Measurements from ENCODE around the gene MPDZ. TPM values are rescaled to one million over a fixed set of nuclear protein-coding genes. Genes with fewer than 3 reads are reported as not detected.

MPDZ gene
- total RNA-seq, 1 experiment from 2014 or later, result 26.1 TPM

DNA sequence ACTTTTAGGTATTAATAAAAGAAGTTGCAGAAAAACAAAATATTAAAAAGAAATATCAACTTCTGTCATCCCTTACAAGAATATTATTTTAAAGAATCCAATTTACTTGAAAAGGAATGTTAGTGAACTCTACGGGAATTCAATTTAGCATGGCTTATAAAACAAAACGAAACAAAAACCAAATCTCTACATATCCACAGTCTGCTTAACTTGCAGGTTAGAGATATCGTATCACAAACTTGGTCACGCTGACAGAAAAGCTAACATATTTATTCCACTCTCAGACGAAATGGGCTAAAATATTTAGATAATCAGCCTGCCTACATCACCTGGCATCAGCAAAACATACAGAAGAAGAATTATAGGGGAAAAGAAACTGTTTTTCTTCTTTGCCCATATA, 92.7 kb downstream of the MPDZ start:
- DNase-seq (ENCODE audit: low read depth), result no peak

DNA sequence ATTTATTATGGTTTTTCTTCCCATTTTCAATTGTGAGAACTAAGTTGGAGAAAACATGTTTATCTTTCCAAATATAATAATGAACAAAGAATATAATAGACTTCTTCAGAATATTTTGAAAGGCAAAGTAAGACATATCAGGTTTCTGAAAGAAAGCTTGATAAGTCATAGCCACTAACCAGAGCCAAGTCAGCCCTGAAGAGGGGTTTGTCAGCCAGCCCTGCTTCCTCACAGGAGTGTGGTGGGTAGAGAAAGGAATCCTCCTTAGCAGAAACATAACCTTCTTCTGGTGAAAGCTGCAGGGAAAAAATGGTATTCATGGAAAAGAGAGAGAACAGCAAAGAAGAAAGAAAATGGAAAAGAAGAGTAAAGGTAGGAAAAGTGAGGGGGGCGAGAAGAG, 93.4 kb downstream of the MPDZ start:
- no peak for DNase-seq (ENCODE audit: low read depth)

DNA sequence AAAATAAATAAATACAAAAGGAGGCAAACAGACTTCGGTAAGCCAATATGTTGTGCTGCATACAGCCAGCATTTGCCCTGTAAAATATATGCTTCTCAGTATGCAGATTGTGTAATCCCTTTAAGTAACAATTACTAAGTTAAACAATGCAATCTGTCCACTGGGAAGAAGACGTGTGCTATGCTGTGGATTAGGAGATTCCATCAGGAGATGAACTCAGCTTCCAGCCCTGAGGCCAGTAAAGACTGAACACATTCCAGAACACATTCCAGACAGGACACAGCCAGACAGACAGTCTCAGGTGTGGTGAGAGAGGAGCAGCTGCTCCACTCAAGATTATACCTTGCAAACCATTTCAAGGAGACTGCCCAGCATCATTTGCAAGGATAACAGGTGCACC, 97.8 kb downstream of the MPDZ start:
- DNase-seq (ENCODE audit: low read depth), result no peak

DNA sequence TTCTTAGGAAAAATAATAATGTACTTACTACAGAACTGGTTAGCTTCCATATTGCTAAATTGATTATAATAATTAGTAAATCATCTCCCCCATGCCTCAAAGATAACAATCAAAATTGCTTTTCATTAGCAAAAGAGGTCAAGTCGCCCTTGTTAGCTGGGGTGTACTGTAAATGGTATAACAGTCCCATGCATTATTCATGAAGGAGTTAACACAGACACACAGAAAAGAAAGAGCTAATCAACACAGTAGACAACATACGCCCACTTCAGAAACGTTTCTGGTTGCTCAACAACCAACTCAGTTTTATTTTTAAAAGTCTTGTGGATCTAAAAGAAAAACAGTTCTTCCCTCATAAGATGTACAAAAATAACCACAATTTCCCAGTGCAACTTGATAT, 100.2 kb downstream of the MPDZ start:
- DNase-seq (ENCODE audit: low read depth), result no peak

DNA sequence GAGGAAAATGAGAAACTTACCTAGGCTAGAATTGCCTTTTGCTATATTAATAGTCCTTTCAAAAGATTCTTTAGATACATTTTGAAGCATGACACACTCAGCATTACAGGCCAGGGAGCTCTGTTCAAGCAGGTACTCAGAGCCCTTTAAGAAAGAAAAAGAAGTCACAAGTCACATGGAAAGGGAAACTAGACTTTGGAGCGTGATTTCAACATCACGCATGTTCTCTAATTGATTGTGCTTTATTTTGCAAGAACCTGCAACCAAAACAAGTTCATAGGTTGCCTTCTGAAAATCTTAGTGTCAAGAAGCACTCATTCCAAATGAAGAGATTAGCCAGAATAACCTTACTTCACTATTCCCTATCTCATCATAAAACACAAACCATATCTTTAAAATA, 103.8 kb downstream of the MPDZ start:
- DNase-seq (ENCODE audit: low read depth), result no peak

DNA sequence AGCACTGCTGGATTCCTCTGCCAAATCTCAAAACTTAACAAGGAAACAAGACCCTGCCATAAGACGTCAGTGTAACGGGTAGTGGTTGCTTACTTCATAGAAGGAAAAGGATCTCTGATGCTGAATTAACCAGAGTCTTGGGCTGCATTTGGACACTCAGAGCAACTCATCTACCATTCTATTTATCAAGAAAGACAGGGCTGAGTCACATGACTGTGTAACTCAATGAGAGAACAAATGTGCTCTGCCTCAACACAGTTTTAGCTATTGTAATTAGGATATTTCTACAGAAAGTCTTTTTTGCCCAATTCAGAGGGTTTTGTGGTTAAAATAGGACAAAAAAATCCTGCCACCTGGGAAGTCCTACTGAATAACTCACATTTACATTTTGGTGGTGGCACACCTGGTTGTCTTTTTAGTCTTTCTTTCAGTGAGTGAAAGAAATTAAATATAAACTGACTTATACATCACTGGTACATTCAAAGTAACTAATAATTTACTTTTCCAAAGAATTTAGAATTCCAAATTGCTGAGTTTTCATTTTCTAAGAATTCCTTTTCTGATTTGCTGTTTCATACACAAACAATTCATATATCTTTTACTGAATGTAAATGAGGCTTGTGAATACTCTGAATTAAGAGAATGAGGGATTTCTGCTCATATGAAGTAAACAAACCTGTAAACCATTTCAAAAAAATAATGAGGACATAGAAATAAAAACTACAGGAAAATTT, 104.4 kb downstream of the MPDZ start:
- DNase-seq (ENCODE audit: low read depth), result no peak

DNA sequence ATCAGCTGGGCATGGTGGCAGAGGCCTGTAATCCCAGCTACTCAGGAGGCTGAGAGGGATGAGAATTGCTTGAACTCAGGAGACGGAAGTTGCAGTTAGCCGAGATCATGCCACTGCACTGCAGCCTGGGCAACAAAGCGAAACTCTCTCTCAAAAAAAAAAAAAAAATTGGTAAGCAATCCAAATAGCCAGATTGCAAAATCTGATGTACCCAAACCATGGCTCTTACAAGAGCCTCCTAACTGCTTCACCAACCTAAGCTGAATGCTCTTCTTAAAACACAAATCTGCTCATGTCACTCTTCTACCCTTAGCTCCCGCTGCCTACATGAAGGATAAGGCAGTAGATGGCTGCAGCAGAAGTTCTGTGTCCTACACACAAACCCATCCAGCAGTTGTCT, 105.9 kb downstream of the MPDZ start:
- no peak for DNase-seq (ENCODE audit: low read depth)

DNA sequence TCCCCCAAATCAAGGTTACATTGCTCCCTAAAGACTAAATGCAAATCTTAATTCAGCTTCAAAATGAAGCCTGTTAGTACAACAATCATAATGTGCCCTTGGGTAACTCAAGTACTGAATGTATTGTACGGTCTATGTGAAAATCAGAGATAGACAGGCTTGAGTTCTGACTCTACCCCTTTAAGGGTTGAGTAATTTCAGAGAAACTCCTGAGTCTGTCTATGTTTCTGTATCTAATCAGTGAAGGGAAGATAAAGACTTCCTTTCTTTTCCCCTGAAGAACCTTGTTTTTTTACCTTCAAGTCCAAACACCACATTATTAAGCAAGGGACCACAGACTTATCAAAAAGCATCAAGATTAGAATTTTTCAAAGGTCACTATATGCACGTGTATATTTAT, 108.2 kb downstream of the MPDZ start:
- DNase-seq (ENCODE audit: low read depth), result no peak

DNA sequence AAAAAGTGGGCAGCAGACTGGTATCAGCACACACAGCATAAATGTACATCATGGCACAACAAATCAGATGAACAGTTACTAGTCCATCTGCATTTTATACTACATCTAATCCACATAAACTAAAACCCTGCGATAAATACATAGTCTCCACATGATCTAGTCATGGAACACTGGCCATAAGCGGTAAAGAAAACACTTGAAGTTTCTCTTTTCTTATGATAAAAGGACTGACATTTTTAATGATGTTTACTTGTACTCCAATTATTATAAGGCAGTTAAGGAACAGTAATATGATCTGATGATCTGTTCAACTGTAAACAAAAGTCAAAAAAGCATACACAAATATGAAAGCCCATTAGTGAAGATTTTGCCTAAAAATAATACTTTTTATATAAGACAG, 112.5 kb downstream of the MPDZ start:
- no peak for DNase-seq (ENCODE audit: low read depth)

DNA sequence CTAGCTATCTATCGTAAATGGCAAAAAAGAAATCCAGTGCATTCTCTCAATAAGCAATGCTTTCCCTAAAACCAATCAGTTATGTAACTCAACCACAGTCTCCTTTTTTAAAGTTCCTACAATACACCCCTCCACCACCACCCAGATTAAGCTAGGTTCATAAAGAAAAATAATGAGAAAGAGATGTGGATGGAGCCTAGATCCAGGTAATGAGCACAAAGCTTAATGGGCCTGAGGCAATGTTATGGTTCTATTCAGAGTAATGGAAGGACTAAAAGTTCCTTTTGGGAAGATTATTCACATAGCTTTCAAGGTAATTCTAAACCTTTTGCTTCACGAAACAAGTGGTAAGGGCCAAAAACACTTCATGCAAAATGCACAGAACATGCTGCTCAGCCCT, 113.5 kb downstream of the MPDZ start:
- DNase-seq (ENCODE audit: low read depth), result no peak

DNA sequence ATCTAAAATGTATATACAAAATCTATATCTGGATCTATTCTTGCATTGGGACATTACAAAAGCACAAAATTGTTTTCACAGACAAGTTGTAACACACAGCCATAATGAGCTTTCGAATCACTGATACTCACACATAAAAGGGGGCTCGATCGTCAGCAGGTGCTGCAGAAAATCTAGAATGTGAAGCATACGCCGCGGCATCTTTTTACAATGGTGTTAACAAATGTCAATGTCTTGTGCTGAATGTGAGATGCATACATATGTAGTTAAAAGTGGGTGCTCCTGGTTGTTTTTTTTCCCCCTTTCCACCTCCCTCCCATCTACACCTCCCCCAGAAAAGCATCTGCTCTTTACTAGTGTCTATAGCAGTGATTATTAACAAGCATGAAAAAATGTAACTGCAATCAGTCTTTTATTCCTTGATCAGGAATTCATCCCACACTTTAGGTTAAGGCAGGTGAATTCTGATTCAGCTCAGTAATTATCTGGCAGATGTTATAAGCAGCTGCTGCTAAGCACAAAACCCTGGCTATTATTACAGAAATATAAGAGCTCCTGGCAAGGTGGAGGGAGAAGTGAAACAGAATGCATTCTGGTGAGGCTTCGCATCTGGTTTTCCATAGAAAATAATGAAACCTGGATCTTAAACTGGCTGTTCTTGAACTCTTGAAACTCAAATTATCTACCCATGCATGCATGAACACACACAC, 114.1 kb downstream of the MPDZ start:
- no peak for DNase-seq (ENCODE audit: low read depth)

DNA sequence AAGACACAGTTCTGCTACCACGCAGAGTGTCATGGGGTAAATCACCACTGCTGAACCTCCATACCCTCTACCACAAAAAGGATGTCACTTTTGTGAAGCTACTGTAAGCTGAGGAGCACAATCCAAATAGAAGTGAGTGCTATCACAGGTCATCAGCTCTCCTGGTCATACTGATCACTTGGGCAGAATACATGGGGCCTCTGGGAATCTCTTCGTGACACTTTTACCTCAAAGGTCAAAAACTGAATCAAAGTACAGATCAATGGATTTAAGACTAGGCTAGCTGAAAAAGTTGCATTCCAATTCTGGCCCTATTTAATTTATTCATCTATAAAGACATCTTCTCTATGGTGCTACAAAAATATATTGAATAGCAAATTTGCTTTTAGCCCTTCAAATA, 115.5 kb downstream of the MPDZ start:
- no peak for DNase-seq (ENCODE audit: low read depth)

DNA sequence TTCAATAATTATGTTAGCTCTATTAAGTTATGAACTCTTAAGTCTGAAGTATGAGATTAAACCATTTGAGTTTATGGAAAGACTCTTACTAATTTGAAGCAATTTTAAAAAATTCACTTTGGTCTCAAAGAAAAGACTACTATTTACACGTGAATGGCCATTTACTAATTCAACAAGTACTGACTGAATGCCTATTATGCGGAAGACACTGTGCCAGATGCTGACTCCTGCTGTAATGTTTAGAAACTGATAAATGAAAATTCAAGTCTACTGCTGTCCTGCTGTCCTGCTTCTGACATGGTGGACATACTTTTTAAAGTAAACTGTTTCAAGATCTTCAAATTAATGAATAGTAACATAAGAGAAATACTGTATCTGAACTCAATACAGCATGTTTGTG, 116.2 kb downstream of the MPDZ start:
- no peak for DNase-seq (ENCODE audit: low read depth)

DNA sequence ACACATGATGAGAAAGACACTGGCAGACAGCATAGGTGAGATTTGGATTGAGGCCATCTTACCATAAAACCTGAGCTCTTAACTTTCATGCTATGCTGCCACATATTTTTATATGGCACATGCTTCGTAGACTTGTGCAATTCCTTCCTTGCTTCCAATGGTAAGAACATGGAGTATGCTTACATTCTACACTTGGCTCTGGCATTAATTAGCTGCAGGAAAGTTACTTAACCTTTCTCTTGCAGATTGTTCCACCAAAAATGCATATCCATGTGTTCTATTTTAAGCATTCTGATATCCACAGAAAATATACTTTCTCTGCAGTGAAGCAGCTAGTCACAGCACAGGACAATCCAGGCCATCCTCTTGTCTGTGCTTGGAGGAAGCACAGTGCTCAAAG, 119.4 kb downstream of the MPDZ start:
- no peak for DNase-seq (ENCODE audit: low read depth)

DNA sequence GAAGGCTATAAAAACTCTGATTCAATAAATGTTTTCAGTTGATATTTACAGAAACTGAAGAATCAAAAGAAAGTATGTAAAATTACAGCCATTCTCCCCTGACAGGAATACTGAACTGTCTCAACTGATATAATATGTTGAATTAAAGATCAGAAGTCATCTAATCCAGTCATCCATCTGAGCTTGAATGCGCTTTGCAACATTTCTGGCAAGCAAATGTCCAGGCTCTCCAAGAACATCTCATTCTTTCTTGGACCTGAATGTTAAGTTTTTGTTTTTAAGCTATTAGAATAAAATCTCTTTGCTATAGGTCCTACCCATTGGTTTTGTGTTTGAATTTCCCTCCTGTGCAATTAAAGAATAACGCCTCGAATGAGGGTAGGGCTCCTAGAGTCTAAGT, 120.5 kb downstream of the MPDZ start:
- DNase-seq (ENCODE audit: low read depth), result no peak

DNA sequence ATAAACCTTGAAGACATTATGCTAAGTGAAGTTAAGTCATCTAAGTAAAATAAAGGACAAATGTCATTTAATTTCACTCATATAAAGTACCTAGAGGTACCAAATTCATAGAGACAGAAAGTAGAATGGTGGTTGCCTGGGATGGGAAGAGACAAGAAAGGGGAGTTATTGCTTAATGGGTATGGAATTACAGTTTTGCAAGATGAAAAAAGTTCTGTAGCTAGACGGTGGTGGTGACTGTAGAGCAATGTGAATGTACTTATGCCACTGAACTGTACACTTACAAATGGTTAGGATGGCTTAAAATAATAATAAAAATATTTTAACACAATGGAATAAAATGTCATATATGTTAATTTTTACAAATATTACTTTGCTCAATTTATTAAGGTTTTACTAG, 128.0 kb downstream of the MPDZ start:
- no peak for DNase-seq (ENCODE audit: low read depth)

DNA sequence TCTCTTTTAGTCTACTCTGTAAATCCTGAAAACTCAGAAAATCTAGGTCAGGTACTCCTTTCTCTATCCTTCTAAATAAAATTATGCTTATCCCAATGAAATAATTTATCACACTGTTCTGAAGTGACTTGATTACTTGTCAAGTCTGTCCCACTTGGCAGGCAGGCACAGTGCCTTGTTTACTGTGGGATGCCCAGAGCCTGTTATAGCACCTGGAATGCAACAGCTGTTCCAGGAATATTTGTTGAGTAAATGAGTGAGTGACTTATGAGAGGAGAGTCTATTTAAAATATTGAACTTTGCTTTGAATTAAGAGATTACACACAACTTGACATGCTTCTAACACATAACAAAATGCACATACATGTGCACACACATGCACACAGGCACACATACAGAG, 130.0 kb downstream of the MPDZ start:
- DNase-seq (ENCODE audit: low read depth), result no peak

DNA sequence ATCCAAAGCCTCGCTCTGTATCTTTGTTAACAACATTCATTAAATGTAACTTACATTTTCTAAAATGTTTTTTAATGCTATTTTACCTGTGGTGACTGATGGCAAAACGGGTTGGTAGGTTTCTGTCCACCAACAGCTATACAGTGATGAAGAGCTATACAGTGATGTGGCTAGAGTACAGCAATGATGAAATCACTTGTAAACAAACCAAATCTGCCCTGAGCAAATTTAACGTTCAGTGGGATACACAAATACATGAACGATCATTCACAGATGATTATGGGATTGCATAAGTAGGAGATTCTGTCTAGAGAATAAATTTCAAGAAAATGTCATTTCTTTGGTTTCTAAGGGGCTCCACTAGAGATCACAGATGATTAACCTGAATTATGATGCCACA, 132.7 kb downstream of the MPDZ start:
- DNase-seq (ENCODE audit: low read depth), result no peak

DNA sequence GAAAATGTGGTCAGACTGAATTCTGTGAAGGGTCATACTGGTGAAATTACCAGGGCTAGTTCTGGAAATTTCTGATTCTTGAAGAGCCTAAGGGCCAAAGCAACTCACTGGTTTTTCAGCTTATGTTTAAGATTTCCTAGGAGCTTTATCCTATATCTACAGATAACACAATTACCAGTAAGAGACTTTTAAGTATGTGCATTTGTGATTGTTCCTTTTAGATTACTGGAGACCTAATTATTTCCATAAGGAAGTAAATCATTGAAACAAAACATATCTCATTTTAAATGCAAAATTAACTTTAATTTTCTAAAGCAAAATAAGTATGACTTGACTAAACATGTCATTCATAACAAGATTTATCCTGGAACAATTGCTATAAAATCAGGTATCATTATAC, 134.2 kb downstream of the MPDZ start:
- DNase-seq (ENCODE audit: low read depth), result no peak

DNA sequence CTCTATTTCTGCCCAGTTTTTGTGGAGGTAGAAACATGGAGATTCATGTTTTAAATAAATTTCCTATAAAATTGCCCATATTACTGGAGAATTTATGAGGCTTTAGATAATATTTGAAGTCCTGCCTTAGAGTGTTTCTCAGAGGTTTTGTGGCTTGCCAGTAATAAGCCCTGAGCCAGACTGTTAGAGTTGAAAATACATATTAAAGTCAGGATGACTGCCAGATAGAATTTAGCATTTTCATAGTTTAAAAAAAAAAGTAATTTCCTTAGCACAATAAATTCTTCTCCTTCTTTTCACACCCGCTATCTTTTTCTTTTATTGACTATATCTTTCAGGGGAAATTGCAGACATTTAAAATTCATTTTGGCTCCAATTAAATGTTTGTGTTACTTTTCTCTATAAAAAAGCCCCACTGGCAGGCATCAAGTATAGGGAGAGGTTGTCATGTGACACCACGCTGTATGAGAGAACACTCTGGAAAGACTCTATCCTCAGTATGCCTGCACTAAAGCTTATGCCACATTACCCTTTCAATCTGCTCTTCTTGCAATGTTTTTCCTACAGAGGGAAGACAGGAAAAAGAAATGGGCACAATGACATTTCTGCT, 135.2 kb downstream of the MPDZ start:
- no peak for DNase-seq (ENCODE audit: low read depth)

DNA sequence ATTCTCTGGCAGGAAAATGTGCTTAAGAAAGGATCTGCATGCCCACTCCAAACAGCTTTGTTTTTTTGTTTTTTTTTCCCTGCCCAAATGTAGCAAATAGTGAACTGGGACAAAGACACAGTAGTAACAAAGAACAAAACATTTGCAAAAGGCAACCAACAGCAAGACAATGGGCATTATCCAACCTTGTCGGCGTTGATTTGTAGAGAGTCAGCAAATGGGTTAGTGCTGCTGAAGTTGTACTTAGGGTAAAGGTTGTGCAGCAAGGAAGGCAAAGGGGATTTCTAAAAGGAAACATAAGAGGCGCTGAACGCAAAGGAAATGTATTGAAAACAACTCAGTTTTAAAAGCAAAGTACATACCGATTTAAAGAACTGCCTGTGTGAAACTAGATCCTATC, 136.2 kb downstream of the MPDZ start:
- DNase-seq (ENCODE audit: low read depth), result no peak

DNA sequence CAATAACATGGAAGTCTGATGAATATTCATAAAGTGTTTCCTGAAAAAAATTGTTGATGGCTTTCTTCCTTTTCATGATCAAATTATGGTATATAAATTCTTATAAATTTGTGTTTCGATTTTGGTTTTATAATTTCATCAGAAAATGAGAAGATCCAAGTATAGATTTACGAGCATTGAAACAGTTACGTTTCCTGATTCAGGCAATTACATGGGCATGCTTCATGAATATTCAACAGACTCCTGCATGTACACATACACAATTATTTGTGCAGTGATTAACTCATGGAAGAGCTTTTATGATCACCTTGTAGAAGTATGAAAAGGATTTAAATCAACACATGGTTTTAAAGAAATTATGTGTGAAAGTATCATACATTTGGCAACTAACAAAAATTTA, 136.7 kb downstream of the MPDZ start:
- DNase-seq (ENCODE audit: low read depth), result no peak

DNA sequence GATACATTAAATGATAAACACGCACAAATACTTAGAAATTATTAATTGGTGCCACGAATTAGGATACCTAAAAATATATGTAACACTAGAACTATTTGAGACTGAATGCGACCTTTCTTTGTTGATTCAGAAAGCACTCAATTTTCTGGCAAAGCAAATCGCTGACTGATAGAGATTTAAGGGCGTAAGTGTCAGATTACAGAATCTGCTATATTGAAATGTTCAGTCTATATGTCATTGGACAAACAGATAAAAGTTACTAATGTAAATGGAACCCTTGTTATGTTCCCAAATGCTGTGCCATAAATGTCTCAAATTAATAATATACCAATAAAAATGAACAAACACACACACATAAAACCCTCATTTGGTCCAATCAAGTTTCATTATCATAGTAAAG, 137.9 kb downstream of the MPDZ start:
- DNase-seq (ENCODE audit: low read depth), result no peak
